H1 (cell line): Measurements from ENCODE around the gene TMEM63A.

Experiments
- CBX8 ChIP-seq: fragments of 300-800, 300-1000 bp; sonication (generic); IDR thresholded peaks from 2 replicates; pipeline ENCODE4 v1.7.1; 2016; ENCODE audit warnings: low read depth, low read length, borderline replicate concordance
- EZH2 ChIP-seq: fragments of 200-600 bp; sonication (generic); IDR thresholded peaks from 2 replicates; pipeline ENCODE4 v1.7.1; 2012; ENCODE audit warnings: low read depth, mild to moderate bottlenecking, moderate library complexity, low read length, inconsistent platforms; ENCODE audit not compliant: severe bottlenecking
- TBP ChIP-seq: IDR thresholded peaks from 2 replicates; pipeline ENCODE4 v1.6.1; 2011; ENCODE audit warnings: low read depth, low read length, improper control_type of control experiment

DNA sequence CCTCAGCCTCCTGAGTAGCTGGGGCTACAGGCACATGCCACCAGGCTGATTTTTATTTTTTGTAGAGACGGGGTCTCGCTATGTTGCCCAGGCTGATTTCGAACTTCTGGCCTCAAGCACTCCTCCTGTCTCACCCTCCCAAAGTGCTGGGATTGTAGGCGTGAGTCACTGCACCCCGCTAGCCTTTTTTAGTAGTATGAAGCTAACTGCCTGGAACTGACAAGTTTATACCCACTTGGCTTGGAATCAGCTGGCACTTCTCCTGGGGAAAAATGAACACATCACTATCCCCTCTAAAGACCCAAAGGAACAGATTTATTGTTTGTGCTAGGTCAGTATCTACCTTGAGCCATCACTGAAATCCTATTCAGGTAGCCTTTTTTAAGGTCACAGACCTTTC lies 19.0 kb downstream of the TMEM63A start:
- TF ChIP-seq EZH2 = no peak
- TF ChIP-seq CBX8 = no peak
- no peak for TF ChIP-seq TBP
